Subcutaneous adipose tissue (tissue), 4 donors: Measurements from ENCODE around the gene EZR. TPM values are rescaled to one million over a fixed set of nuclear protein-coding genes. Genes with fewer than 3 reads are reported as not detected.

ENCODE experiments used
- small RNA-seq: library from RNA; depleted of rRNA; stranded (forward); fragments of <200 nt; gene quantifications from one replicate; pipeline ENCODE3, GENCODE V24; 2016
- total RNA-seq, 4 donors: library from RNA; depleted of rRNA; stranded (reverse); fragments of >200 nt; gene quantifications; one replicate each; pipeline ENCODE4 v1.1.0, GENCODE V29; 2016
- TF ChIP-seq, protein P1 (sequence below): fragments of 450-650 bp; IDR thresholded peaks from one replicate; pipeline ENCODE4 v1.5.1; 2016; ENCODE audit warnings: low read depth, mild to moderate bottlenecking, control low read depth, antibody characterized with exemption, moderate library complexity

Gene EZR
- total RNA-seq, 4 donors from 2014 or later = 28.6 to 40.3 (median 33.7) TPM

GRCh38 chr6:158717341-158718330 lies 101.5 kb downstream of the EZR start:
- TF ChIP-seq, protein P1, sequence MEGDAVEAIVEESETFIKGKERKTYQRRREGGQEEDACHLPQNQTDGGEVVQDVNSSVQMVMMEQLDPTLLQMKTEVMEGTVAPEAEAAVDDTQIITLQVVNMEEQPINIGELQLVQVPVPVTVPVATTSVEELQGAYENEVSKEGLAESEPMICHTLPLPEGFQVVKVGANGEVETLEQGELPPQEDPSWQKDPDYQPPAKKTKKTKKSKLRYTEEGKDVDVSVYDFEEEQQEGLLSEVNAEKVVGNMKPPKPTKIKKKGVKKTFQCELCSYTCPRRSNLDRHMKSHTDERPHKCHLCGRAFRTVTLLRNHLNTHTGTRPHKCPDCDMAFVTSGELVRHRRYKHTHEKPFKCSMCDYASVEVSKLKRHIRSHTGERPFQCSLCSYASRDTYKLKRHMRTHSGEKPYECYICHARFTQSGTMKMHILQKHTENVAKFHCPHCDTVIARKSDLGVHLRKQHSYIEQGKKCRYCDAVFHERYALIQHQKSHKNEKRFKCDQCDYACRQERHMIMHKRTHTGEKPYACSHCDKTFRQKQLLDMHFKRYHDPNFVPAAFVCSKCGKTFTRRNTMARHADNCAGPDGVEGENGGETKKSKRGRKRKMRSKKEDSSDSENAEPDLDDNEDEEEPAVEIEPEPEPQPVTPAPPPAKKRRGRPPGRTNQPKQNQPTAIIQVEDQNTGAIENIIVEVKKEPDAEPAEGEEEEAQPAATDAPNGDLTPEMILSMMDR = no peak

Small RNA genes lying within 50 kb of the gene (small RNA-seq; reads per million reads assigned to genes)
- gene MIR3918 = not detected

Other genes with a start within 250 kb of the EZR start
- gene DYNLT1, start 174.6 kb downstream of the EZR start, total RNA-seq = 10 to 100 TPM; 40.5 to 77.9 (median 60.6) TPM
- gene SYTL3, start 169.3 kb downstream of the EZR start, total RNA-seq = 10 to 100 TPM in 1 of 4 donors, 1 to 10 TPM in 3; 1.3 to 18.2 (median 6.3) TPM
- 10 to 100 TPM in 2 of 4 donors, 1 to 10 TPM in 2; 4.7 to 11.2 (median 9.8) TPM for gene RSPH3, start 180.8 kb upstream of the EZR start, total RNA-seq
- gene TAGAP, start 225.6 kb upstream of the EZR start, total RNA-seq = 1 to 10 TPM in 3 of 4 donors, under 1 TPM in 1; 0.57 to 6.6 (median 1.9) TPM